Brain microvascular endothelial cell (primary cell): ENCODE results near the gene HDAC9.
A peak's percentile ranks its signal among the peaks of the same experiment; 100 is the strongest.
"Not testable (repeated sequence)": the region's sequence is repeated elsewhere in the genome, so short reads cannot be mapped to it uniquely, and the experiment has no call there.

Experiments used
- DNase-seq: peaks from one replicate; pipeline ENCODE4 v3.0.0-alpha.2; 2020
- H3K27ac ChIP-seq: fragments of 250-450 bp; sonication (Bioruptor Pico); 2 replicates; pipeline ENCODE4 v1.5.1; 2020; ENCODE audit warnings: mild to moderate bottlenecking, moderate library complexity
- H3K27me3 ChIP-seq: fragments of 250-450 bp; sonication (Bioruptor Pico); replicated peaks from 2 replicates; pipeline ENCODE4 v1.5.1; 2020; ENCODE audit warnings: mild to moderate bottlenecking
- H3K36me3 ChIP-seq: fragments of 250-450 bp; sonication (Bioruptor Pico); replicated peaks from 2 replicates; pipeline ENCODE4 v1.5.1; 2020; ENCODE audit warnings: mild to moderate bottlenecking
- H3K4me3 ChIP-seq: 2 replicates; pipeline ENCODE4 v1.5.1; 2011; ENCODE audit warnings: low read depth, mild to moderate bottlenecking, control low read depth, low read length, moderate library complexity
- CTCF ChIP-seq: IDR thresholded peaks from 2 replicates; pipeline ENCODE4 v1.5.1; 2011; ENCODE audit warnings: low read depth, mild to moderate bottlenecking, moderate library complexity, low read length, control low read depth, inconsistent platforms; ENCODE audit errors: missing control alignments
- in situ Hi-C: cut with HindIII; loops from 2 replicates; pipeline ENCODE4 v1.10.0; 2017; ENCODE audit warnings: low sequenced_read_pairs, low pct_ligation_motif_present

The HDAC9 gene

GRCh38 chr7:18724318-18724717 is 228.8 kb downstream of the HDAC9 start:
- H3K4me3 ChIP-seq: no peak overlapping the region
- TF ChIP-seq CTCF: no peak
- no peak overlapping the region for H3K27ac ChIP-seq
- H3K27me3 ChIP-seq: no peaks in the 10 kb centered on the region
- in situ Hi-C loops: no loop called here
- no peaks in the 10 kb centered on the region for H3K36me3 ChIP-seq
- no peak for DNase-seq

GRCh38 chr7:18727115-18727870 is 231.7 kb downstream of the HDAC9 start:
- Histone ChIP-seq H3K27ac (no peak overlapping the region), H3K27me3 (no peaks in the 10 kb centered on the region), H3K4me3 (no peak overlapping the region), H3K36me3 (no peaks in the 10 kb centered on the region)
- in situ Hi-C loops: no loop called here
- TF ChIP-seq CTCF: no peak
- peak; percentile 0 for DNase-seq

GRCh38 chr7:18736012-18736411 is 240.5 kb downstream of the HDAC9 start:
- in situ Hi-C loops, H3K27me3 ChIP-seq, H3K27ac ChIP-seq, DNase-seq, H3K4me3 ChIP-seq, H3K36me3 ChIP-seq: not testable (repeated sequence)

GRCh38 chr7:18740579-18740988 is 245.0 kb downstream of the HDAC9 start:
- H3K36me3 ChIP-seq: no peaks in the 10 kb centered on the region
- in situ Hi-C loops: no loop called here
- H3K27ac ChIP-seq: no peak overlapping the region
- no peak overlapping the region for H3K4me3 ChIP-seq
- no peak for TF ChIP-seq CTCF
- no peak for DNase-seq
- no peaks in the 10 kb centered on the region for H3K27me3 ChIP-seq

- no peak for TF ChIP-seq CTCF
- Histone ChIP-seq H3K36me3 (no peaks in the 10 kb centered on the region), H3K27me3 (no peaks in the 10 kb centered on the region), H3K27ac (peak overlapping the region; percentile 94), H3K4me3 (peak overlapping the region; percentile 6)
- in situ Hi-C loops: no loop called here
- DNase-seq: peak; percentile 95
Observed at GRCh38 chr7:18753972-18754610, 258.5 kb downstream of the HDAC9 start.

- TF ChIP-seq CTCF: no peak
- Histone ChIP-seq H3K27ac (peak overlapping the region; percentile 94), H3K36me3 (no peaks in the 10 kb centered on the region), H3K4me3 (peak overlapping the region; percentile 6), H3K27me3 (no peaks in the 10 kb centered on the region)
- in situ Hi-C loops: no loop called here
- peak; percentile 27 for DNase-seq
Observed at GRCh38 chr7:18754766-18755165, 259.2 kb downstream of the HDAC9 start.
